ENCODE data around the gene PLA2G5.
"Not testable (repeated sequence)": the region's sequence is repeated elsewhere in the genome, so short reads cannot be mapped to it uniquely, and the experiment has no call there.

PLA2G5 gene

DNA sequence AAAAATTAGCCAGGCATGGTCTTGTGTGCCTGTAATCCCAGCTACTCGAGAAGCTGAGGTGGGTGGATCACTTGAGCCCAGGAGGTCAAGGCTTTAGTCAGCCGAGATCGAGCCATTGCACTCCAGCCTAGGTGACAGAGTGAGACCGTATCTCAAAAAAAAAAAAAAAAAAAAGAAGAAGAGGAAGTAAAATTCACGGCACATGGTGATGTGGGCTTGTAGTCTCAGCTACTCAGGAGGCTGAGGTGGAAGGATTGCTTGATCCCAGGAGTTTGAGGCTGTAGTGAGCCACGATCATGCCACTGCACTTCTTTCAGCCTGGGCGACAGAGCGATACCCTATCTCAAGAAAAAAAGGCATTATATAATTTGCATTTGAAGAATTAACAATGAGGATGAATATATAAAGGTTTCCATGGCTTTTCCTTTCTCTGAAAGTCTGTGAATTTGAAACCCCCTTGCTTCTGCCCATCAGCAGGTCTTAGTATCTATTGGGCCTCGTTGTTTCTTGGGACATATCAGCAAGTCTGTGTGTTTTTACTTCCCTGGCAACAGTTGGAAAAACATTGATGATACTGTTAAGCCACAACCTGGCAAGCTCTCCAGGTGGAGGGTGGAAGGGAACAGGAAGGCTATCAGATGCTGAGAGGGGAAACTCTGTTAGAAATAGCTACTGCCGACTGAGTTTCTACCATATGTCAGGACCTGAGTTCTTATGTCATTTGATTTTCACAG lies 53.9 kb downstream of the PLA2G5 start:
- no peak for FAIRE-seq

- FAIRE-seq, result no peak
These were observed 54.6 kb downstream of the PLA2G5 start for GRCh38 chr1:20124456-20125057.

GRCh38 chr1:20125100-20125499 lies 55.1 kb downstream of the PLA2G5 start:
- FAIRE-seq, result no peak

DNA sequence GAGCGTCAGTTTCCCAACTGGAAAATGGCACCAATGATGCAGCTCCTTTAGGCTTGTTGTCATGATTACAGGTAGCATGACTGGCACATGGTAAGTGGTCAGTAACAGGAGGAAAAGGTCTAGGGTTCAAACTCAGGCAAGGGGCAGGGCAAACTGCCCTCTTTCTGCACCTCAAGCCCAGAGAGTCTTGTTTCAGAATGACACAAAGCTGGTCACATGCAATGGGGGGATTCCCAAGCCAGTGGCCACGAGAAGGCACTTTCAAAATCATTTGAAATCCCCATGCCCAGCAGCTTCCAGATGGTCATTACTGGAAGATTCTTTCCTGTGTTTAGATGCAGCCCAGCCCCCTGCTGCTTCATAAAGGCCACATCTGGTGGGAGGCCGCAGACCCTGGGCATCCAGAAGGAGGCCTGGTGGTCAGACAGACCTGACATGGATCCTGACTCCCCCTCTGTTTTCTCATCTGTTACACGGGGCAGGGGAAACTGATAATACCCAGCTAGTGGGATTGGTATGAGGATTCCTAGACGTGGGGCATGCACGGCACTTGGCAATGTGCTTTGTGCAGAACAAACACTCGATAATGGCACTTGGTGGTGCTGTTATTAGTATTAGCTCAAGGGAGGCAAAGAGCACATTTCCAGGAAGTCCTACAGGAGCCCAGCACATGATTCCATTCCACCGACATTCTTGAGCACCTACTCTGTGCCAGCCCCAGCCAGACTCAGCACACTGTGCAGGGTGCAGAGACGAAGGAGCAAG lies 56.2 kb downstream of the PLA2G5 start:
- FAIRE-seq, result no peak

DNA sequence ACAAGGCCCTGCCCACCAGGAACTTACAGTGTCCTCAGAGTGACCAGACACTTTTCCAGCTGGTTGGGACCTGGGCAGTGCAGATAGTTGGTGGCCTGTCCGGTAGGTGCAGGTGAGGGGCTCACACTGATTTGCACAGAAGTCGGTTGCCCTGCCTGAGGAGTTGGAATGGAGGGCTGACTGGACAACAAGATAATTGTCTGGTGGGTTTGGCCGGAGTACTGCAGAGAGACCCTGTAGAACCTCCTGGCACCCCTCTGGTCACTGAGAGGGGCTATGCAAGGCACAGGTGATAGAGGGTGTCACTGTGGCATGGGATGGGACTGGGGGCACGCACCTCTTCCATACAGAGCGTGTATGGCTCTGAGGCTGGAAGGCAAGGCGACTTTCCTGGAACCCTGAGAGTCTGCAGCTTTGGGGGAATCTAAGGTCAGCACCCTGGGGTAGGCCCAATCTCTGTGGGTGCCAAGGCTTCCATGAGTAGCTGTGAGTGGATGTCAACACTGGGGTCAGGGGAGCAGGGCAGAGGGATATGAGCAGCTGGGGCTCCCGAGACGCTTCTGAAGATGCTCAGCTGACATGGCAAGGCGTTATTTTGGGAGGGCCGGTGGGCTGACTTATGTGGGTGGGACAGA lies 56.9 kb downstream of the PLA2G5 start:
- no peak for FAIRE-seq

DNA sequence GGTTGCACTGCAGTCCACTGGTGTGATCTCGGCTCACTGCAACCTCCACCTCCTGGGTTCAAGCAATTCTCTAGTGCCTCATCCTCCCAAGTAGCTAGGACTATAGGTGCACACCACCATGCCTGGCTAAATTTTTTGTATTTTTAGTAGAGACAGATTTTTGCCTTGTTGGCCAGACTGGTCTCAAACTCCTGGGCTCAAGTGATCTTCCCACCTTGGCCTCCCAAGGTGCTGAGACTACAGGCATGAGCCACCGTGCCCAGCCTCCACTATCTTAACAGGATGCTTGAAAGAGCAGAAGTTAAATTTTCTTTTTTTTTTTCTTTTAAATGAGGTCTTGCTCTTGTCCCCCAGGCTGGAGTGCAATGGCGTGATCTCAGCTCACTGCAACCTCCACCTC lies 60.5 kb downstream of the PLA2G5 start:
- FAIRE-seq, result not testable (repeated sequence)

GRCh38 chr1:20134995-20135394 lies 65.0 kb downstream of the PLA2G5 start:
- no peak for FAIRE-seq

- FAIRE-seq, result no peak
These were observed 66.3 kb downstream of the PLA2G5 start for GRCh38 chr1:20136249-20136648.

GRCh38 chr1:20137055-20137454 lies 67.1 kb downstream of the PLA2G5 start:
- FAIRE-seq, result no peak

DNA sequence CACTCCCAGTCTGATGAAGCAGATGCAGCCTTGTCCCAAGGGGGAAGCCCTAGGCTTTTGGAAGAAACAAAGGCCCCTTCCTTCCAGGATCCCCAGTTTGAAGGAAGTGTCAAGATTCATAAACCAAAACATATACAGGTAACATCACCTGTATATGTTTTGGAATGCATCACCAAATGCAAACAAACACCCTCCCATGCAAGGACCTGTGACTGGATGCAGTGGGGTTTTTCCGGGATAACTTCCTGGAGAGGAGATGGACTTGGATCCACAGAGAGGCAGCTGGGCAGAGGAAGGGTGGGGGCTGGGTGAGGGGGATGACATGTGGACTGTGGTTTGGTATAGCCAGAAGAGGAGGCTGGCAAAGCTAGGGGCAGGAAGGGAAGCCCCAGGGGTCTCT lies 67.6 kb downstream of the PLA2G5 start:
- FAIRE-seq, result no peak

- no peak for FAIRE-seq
These were observed 68.4 kb downstream of the PLA2G5 start for GRCh38 chr1:20138346-20138745.

DNA sequence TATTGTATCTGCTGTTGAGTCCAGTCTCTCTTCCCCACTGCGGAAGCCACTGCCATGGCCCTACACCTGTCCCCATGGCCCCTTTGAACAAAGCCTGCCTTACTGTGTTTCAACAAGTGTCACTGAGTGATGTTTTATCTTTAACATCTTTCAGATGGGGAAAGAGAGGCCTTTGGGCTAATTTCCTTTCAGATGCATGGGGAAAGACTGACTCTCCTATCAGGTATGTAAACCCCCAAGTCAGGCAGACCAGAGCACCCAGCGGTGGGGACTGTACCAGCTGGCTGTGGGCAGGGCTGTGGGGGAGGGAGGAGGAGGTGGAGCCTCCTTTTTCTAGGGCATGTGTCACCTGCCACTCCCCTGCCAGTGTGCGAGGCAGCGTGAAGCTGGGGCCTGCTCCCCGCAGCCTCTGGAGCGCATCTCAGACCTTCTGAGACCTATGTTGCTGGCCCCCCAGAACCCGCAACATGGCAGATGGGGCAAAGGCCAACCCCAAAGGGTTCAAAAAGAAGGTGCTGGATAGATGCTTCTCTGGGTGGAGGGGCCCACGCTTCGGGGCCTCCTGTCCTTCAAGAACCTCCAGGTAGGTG lies 69.1 kb downstream of the PLA2G5 start, which contains the start of gene PLA2G2F:
PLA2G2F (plus strand) TSS at position 363 of the 590 bp plus-strand sequence; CDS start at position 468, 105 bp downstream.
- FAIRE-seq, result no peak

GRCh38 chr1:20139776-20140612 lies 70.0 kb downstream of the PLA2G5 start:
- no peak for FAIRE-seq

DNA sequence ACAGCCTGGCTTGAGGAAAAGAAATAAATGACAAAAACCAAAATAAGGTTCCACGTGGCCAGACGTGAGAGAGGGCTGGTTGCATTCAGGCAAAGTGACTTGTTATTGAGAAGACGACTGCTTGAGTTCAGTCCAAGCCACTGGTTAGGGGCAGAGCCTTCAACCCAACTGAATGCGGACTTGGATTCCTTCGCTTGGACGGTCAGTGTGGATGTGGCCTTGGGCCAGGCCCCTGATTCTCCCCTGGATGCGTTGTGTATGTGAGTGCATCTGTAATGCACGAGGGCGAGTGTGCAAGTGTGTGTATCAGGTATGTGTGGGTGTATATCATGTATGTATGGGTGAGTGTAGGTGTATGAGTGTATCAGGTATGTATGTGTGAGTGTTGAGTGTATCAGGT lies 71.0 kb downstream of the PLA2G5 start:
- no peak for FAIRE-seq

- no peak for FAIRE-seq
These were observed 71.5 kb downstream of the PLA2G5 start for GRCh38 chr1:20141466-20141865.
